HG03571 (cell line): ENCODE results near the gene DAGLA.
A peak's percentile ranks its signal among the peaks of the same experiment; 100 is the strongest.

Experiments
- ATAC-seq: cut with Tn5 transposase; IDR thresholded peaks from one replicate; pipeline ENCODE4 v1.9.1; 2021; ENCODE audit not compliant: unreplicated experiment

Gene DAGLA

GRCh38 chr11:61793083-61793828 is 113.1 kb downstream of the DAGLA start:
- ATAC-seq, result peak; percentile 18

- ATAC-seq, result no peak
These were observed 113.6 kb downstream of the DAGLA start for GRCh38 chr11:61793829-61794204.

GRCh38 chr11:61794579-61794978 is 114.4 kb downstream of the DAGLA start:
- ATAC-seq, result no peak

- no peak for ATAC-seq
These were observed 115.3 kb downstream of the DAGLA start for GRCh38 chr11:61795459-61795858.

- ATAC-seq, result no peak
These were observed 115.8 kb downstream of the DAGLA start for GRCh38 chr11:61795876-61796526.
